EL (cell line): Measurements from ENCODE around the gene PCDHGB2.
"Not testable (repeated sequence)": the region's sequence is repeated elsewhere in the genome, so short reads cannot be mapped to it uniquely, and the experiment has no call there.

ENCODE experiments used
- DNase-seq: peaks from one replicate; pipeline ENCODE4 v3.0.0-alpha.2; 2016

PCDHGB2 gene

GRCh38 chr5:141351591-141351990 is 8.2 kb upstream of the PCDHGB2 start:
- DNase-seq: no peak

GRCh38 chr5:141354900-141355469 is 4.8 kb upstream of the PCDHGB2 start, which contains the start of gene PCDHGA4:
Gene PCDHGA4 (plus strand): TSS chr5:141355021. CDS start chr5:141355108, 87 bp downstream.
- DNase-seq: no peak

GRCh38 chr5:141355641-141356040 is 4.2 kb upstream of the PCDHGB2 start:
- no peak for DNase-seq

DNA sequence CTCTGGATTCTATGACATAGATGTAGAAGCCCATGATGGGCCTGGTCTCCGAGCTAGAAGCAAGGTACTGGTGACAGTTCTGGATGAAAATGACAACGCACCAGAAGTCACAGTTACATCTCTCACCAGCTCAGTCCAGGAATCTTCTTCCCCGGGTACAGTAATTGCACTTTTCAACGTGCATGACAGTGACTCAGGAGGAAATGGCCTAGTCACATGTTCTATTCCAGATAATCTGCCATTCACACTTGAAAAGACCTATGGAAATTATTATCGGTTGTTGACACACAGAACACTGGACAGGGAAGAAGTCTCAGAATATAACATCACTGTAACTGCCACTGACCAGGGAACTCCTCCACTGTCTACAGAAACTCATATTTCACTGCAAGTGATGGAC is 3.7 kb upstream of the PCDHGB2 start:
- DNase-seq: no peak

GRCh38 chr5:141356950-141357349 is 2.8 kb upstream of the PCDHGB2 start:
- DNase-seq: no peak

GRCh38 chr5:141360685-141361084 is 891 bp downstream of the PCDHGB2 start:
- DNase-seq: no peak

DNA sequence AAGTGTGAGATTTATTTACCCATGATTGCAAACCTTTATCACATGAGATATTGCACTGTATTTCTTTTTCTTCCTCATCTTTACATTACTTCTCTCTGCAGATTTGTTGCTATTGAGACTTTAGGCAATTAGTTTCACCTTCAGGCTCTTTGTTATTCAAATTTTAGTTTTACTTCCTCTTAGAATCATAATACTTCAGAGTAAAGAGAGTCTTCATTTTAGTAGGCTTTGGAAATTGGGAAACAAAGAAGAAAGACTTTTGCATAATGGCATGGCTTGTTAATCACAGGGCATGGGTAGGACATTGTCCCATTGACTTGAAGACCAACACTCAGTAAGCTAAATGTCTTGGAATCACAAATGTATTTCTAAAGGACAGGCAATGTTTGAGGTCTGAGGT is 2.9 kb downstream of the PCDHGB2 start:
- no peak for DNase-seq

GRCh38 chr5:141363952-141364660 is 4.3 kb downstream of the PCDHGB2 start, which contains the start of gene PCDHGA5:
Gene PCDHGA5 (plus strand): TSS chr5:141364162. CDS start chr5:141364331, 169 bp downstream.
- peak; percentile 21 for DNase-seq

DNA sequence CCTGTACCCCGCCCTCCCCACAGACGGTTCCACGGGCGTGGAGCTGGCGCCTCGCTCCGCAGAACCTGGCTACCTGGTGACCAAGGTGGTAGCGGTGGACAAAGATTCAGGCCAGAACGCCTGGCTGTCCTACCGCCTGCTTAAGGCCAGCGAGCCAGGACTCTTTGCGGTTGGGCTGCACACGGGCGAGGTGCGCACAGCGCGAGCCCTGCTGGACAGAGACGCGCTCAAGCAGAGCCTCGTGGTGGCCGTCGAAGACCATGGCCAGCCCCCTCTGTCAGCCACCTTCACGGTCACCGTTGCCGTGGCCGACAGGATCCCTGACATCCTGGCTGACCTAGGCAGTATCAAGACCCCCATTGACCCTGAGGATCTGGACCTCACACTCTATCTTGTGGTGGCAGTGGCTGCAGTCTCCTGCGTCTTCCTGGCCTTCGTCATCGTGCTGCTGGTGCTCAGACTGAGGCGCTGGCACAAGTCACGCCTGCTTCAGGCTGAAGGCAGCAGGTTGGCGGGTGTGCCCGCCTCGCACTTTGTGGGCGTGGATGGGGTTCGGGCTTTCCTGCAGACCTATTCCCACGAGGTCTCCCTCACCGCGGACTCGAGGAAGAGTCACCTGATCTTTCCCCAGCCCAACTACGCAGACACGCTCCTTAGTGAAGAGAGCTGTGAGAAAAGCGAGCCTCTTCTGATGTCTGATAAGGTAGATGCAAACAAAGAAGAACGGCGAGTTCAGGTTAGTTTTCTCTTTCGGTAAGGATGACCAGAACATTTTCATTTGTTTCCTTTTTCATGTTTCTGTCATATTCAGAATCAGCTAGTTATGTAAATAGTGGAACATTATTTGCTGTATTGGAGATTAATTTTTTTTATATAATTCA is 6.5 kb downstream of the PCDHGB2 start:
- DNase-seq: no peak

- DNase-seq: peak; percentile 71
Measured at GRCh38 chr5:141369994-141370848, 10.4 kb downstream of the PCDHGB2 start, which contains the start of gene PCDHGB3. Gene PCDHGB3 (plus strand): TSS chr5:141370242. CDS start chr5:141370395, 153 bp downstream.

DNA sequence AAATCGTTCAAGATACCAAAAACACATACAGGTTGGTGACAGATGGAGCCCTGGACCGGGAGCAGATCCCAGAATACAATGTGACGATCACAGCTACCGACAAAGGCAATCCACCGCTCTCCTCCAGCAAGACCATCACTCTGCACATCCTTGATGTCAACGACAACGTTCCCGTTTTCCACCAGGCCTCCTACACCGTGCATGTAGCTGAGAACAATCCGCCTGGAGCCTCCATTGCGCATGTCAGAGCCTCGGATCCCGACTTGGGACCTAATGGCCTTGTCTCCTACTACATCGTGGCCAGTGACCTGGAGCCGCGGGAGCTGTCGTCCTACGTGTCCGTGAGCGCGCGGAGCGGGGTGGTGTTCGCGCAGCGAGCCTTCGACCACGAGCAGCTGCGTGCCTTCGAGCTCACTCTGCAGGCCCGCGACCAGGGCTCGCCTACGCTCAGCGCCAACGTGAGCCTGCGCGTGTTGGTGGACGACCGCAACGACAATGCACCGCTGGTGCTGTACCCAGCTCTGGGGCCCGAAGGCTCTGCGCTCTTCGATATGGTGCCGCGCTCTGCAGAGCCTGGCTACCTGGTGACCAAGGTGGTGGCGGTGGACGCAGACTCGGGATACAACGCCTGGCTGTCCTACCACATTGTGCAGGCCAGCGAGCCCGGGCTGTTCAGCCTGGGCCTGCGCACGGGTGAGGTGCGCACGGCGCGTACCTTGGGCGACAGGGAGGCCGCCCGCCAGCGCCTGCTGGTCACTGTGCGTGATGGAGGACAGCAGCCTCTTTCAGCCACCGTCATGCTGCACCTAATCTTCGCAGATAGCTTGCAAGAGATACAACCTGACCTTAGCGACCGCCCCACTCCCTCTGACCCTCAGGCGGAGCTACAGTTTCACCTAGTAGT is 12.0 kb downstream of the PCDHGB2 start:
- no peak for DNase-seq

DNA sequence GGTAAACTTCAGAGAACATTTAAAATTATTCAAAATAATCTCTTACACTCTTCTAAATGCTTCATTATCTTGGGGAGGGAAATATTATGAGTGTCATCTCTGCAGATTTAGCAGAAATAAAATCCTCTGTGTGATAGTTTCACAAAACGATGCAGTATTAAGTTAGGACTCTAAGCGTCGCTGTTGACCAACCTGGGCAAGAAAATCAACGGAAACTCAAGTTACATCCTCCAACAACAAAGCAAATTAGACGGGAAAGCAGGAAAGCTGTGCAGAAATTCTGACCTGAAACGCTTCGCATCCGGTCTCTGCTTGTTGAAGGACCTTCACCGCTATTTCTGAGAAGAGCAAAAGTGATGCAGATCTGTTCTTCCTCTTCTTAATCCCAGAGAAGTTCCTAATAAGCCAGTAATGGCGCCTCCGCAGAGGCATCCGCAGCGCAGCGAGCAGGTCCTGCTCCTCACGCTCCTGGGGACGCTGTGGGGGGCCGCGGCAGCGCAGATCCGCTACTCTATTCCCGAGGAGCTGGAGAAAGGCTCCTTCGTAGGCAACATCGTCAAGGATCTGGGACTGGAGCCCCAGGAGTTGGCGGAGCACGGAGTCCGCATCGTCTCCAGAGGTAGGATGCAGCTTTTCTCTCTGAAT is 14.0 kb downstream of the PCDHGB2 start, which contains the start of gene PCDHGA6:
Gene PCDHGA6 (plus strand): TSS at position 219 of the 645 bp plus-strand sequence. CDS start 193 bp downstream, at position 412.
- peak; percentile 39 for DNase-seq

- DNase-seq: no peak
Measured at GRCh38 chr5:141374627-141375026, 14.8 kb downstream of the PCDHGB2 start.

- DNase-seq: not testable (repeated sequence)
Measured at GRCh38 chr5:141375444-141376155, 15.8 kb downstream of the PCDHGB2 start.

GRCh38 chr5:141382469-141383294 is 22.9 kb downstream of the PCDHGB2 start, which contains the start of gene PCDHGA7:
Gene PCDHGA7 (plus strand): TSS chr5:141382742. CDS start chr5:141382900, 158 bp downstream.
- DNase-seq: peak; percentile 62

DNA sequence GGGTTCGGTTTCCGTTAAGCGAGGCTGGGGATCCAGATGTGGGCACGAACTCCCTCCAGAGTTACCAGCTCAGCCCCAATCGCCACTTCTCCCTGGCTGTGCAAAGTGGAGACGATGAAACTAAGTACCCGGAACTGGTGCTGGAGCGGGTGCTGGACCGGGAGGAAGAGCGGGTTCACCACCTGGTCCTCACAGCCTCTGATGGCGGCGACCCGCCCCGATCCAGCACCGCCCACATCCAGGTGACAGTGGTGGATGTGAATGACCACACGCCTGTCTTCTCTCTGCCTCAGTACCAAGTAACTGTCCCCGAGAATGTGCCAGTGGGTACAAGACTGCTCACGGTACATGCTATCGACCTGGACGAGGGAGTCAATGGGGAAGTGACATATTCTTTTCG is 23.6 kb downstream of the PCDHGB2 start:
- no peak for DNase-seq

GRCh38 chr5:141384471-141385267 is 24.9 kb downstream of the PCDHGB2 start:
- no peak for DNase-seq
